ENCODE results near the gene ITPK1.
"Not testable (repeated sequence)": the region's sequence is repeated elsewhere in the genome, so short reads cannot be mapped to it uniquely, and the experiment has no call there.

ITPK1 gene

DNA sequence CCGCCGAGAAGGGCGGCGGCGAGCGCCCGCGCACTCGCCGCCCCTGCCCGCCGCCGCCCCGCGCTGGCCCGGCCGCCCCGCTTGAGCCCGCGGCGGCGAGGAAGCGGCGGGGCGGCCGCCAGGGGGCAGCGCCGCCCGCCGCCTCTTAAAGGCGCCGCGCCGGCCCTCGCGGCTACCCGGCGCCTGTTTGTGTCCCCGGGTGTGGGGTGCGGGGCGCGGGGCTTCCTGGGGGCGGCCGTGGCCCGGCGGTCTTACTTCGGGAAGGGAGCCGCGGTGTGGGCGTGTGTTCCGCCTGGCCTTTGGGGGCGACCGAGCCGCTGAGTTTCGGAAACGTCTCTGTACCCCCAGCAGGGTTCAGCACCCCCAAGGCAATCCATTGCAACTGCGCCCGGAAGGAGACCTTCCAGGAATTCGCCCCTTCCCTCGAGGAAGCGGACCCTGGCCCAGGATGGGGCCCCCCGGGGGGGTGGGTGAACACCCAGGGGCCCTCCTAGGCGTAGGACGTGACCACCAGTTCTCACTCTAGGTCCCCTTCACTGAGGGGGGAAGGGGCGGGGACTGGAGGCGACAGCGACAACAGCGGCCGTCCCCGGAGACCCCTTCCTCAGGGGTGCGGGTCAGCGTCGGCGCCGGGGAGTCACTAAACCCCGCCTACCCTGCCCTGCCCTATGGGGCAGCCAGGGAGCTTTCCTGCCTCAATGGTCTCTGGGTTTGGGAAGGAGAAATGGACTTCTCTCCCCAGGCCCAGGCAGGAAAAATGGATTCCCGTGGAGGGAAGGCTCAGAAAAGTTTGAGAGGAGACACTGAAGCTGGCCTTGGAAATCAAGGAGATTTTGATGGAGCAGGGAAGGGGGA lies at the start of gene ITPK1:
ITPK1 (minus strand) TSS at position 105 of the 855 bp plus-strand sequence. CDS start 762 bp downstream, outside the sequence.
- in situ Hi-C loops (cut with MboI; ENCODE audit: low pct_unique_long_range_greater_than_20kb, low sequenced_read_pairs) = no loop called here
- DNase-seq = peak; percentile 53

DNA sequence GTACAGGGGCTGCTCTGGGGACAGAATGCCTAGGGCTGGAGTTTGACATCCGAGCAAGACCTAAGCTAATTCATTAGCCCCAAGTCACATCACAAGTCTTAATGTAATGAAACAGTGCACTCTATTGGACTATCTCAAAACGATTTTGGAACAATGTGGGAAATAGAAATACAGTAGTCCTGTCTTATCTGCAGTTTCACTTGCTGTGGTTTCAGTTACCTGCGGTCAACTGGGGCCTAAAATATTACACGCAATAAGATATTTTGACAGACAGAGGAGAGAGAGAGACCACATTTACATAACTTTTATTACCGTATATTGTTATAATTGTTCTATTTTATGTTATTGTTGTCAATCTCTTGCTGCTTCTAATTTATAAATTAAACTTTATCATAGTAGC lies 47.8 kb upstream of the ITPK1 start:
- in situ Hi-C loops (cut with MboI; ENCODE audit: low pct_unique_long_range_greater_than_20kb, low sequenced_read_pairs) = no loop called here
- DNase-seq = no peak

GRCh38 chr14:93161411-93161940 lies 45.8 kb upstream of the ITPK1 start:
- DNase-seq = no peak

DNA sequence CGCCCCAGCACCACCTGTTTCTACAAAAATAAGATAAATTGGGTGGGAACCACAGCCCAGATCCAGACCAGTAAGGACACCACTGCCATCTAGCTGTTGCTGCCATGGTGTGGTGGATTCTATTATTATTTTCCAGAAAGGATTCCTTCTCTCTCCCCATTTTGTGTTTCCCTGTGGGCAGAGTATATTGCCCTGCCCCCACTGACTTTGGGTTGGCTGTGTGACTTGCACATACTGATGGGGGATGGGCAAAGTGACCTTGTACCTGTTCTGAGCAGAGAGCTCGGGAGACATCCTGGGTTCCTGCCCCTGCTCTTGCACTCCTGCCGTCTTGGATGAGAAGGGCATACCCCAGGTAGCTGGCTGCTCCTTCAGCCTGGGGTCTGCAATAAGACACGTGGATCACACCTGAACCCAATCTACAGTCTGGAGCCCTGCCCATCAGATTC lies 44.7 kb upstream of the ITPK1 start:
- peak; percentile 37 for DNase-seq
- in situ Hi-C loops (cut with MboI; ENCODE audit: low pct_unique_long_range_greater_than_20kb, low sequenced_read_pairs) = no loop called here

More at GRCh38 chr14:93161411-93161940, 45.8 kb upstream of the ITPK1 start:
- in situ Hi-C loops (cut with MboI; ENCODE audit: low pct_unique_long_range_greater_than_20kb, low sequenced_read_pairs) = no loop called here

- in situ Hi-C loops (cut with MboI; ENCODE audit: low pct_unique_long_range_greater_than_20kb, low sequenced_read_pairs) = not testable (repeated sequence)
- peak; percentile 41 for DNase-seq
Measured at GRCh38 chr14:93159625-93160352, 44.1 kb upstream of the ITPK1 start.

DNA sequence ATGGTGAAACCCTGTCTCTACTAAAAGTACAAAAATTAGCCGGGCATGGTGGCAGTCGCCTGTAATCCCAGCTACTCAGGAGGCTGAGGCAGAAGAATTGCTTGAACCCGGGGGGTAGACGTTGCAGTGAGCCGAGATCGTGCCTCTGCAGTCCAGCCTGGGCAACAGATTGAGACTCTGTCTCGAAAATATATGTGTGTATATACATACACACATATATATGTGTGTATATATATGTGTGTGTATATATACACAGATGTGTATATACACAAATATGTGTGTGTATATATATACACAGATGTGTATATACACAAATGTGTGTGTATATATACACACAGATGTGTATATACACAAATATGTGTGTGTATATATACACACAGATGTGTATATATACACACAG lies 42.6 kb upstream of the ITPK1 start:
- in situ Hi-C loops (cut with MboI; ENCODE audit: low pct_unique_long_range_greater_than_20kb, low sequenced_read_pairs) = not testable (repeated sequence)
- DNase-seq = peak; percentile 34

DNA sequence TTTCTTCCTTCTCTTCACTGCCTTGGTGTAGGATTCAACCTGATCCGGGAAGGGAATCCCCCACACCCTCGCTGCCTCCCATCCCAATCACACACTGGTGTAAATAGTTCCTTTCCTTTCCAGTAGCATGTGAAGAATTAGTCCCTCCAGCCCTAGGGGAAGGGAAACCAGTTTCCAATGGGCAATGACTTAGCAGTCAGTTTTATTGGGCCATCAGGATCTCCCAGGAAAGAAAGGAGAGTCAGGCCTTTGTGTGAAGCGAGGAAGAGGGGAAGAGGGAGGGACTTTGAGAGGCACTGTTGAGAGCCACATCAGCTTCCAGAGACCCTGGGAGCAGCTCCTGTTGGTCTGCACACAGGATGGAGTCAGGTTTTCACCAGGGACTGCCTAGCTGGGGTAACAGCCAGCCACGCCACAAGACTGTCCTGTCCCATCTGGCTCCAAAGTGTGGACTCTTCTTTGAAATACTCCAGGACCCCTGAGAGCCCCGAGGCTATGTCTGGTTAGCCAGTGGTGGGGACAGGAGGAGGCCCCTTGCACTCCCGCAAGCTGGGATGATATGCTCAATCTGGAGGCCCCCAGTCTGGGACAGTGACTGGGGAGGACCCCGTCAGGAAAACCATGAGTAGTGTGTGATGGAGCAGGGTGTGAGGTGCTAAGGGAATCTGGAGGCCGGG lies 41.1 kb upstream of the ITPK1 start:
- DNase-seq = no peak
- in situ Hi-C loops (cut with MboI; ENCODE audit: low pct_unique_long_range_greater_than_20kb, low sequenced_read_pairs) = no loop called here

GRCh38 chr14:93155667-93156066 lies 39.9 kb upstream of the ITPK1 start:
- in situ Hi-C loops (cut with MboI; ENCODE audit: low pct_unique_long_range_greater_than_20kb, low sequenced_read_pairs) = no loop called here
- DNase-seq = no peak

- no peak for DNase-seq
- in situ Hi-C loops (cut with MboI; ENCODE audit: low pct_unique_long_range_greater_than_20kb, low sequenced_read_pairs) = no loop called here
Measured at GRCh38 chr14:93153121-93153520, 37.4 kb upstream of the ITPK1 start.

DNA sequence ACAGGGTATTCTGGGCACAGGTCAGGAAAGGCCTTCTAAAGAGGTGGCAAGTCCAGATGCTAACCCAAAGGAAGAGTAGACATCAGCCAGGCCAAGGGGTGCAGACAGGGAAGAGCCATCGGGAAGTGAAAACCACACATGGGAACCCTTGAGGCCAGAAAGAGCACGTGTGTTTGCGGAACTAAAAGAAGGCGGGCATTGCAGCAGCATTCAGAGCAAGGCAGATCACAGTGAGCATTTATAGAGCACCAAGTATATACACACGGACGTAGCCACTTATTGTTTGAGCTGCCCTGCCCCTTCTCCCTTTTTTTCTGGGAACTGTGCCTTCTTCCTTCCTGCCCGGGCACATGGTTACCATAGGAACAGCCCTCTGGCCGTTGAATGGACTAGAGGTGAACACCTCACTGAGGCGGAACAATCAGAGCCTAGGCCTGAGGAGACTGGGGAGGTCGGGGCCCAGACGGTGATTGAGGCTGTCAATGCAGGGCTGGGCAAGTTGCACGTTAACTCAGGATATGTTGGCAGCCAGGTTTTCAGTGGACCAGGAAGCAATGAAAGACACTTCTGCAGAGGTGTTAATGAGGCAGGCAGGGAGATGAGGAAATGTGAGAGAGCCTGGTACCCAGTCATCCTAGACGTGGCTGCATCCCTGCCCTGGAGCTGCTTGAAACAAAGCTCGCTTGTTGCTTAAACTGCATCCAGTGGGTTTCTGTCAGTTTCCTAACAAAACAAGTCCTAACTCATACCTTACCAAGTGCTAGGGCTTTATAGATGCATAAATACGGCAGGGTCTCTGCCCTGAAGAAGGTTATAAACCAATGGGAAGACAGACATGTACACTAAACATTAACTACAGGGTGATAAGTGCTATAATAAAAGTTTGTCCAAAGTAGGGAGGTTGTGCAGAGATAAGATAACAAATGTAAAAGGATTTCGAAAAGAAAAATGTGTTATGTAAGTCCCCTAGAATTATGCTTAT lies 34.8 kb upstream of the ITPK1 start:
- in situ Hi-C loops (cut with MboI; ENCODE audit: low pct_unique_long_range_greater_than_20kb, low sequenced_read_pairs) = no loop called here

DNA sequence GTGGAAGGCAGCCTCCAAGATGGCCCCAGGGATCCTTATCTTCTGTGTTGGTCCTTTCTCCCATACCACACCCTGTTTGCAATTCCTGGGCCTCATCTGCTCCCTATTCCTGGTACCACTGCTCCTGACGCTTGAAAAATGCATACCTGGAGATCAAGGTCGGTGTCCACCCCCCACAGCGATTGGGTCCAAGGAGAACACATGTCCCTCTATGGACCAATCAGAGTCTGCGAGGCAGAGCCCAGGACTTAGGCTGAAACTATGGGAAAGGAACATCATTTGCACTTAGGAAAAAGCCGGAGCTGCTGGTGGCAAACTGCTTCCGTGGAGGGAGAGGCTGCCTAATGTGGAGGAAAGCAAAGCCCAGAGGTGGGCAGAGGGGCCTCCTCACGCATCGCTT lies 33.3 kb upstream of the ITPK1 start:
- no peak for DNase-seq
- in situ Hi-C loops (cut with MboI; ENCODE audit: low pct_unique_long_range_greater_than_20kb, low sequenced_read_pairs) = no loop called here

More for the DNA sequence above, 34.8 kb upstream of the ITPK1 start:
- DNase-seq = no peak

DNA sequence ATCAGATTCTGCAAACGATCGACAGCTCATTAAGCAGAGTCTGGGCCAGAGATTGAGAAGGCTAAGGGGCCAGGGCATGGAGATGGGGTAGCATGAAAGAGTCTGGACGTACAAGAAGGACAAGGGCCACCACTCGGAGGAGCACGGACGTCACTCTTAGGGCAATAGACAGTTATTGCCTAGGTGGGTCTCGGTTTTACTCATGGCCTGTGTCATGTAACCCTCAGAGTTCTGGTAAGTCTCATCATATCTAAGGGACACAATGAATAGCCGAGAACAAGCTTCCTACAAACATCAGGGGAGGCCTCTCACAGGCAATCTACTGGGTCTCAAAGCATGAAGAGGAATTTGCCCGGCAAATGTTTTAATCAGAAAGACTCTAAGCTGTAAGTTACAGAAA lies 30.4 kb upstream of the ITPK1 start:
- in situ Hi-C loops (cut with MboI; ENCODE audit: low pct_unique_long_range_greater_than_20kb, low sequenced_read_pairs) = no loop called here
- no peak for DNase-seq

DNA sequence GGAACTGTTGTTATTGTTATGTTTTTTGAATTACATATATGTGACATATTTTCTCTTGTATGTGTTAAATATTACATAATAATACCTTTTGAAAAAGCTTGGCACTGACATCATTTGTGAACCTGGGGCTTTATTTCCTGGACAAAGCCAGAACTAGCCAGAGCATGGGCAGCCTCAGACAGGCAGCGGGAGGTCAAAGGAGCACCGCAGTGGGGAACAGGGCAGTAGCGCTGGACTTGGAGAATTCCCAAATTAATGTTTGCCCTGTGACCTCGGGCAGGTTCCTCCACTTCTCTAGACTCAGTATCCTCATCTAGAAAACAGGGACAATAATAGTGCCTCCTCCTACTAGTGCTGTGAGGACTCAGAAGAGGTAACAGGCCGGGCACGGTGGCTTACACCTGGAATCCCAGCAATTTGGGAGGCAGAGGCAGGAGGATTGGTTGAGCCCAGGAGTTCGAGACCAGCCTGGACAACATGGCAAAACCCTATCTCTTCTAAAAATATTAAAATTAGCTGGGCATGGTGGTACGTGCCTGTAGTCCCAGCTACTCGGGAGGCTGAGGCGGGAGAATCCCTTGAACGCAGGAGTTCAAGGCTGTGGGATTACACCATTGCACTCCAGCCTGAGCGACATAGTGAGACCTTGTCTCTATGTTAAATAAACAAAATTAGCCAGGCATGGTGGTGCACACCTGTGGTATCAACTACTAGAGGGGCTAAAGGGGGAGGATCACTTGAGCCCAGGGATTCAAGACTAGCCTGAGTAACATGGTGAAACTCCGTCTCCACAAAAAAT lies 27.3 kb upstream of the ITPK1 start:
- in situ Hi-C loops (cut with MboI; ENCODE audit: low pct_unique_long_range_greater_than_20kb, low sequenced_read_pairs) = no loop called here
- DNase-seq = no peak

DNA sequence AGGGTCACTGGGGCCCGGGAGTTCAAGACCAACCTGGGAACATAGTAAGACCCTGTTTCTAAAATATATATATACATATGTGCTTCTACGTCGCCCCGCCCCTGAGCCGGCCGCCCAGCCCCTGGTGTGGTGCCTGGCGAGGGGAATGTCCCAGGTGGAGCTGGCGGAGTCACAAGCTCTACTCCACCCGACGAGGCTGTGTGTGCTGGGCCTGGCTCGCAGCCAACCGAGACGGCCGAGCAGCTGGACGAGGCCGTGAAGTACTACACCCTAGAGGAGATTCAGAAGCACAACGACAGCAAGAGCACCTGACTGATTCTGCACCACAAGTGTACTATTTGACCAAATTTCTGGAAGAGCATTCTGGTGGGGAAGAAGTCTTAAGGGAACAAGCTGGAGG lies 22.1 kb upstream of the ITPK1 start:
- DNase-seq = no peak
- in situ Hi-C loops (cut with MboI; ENCODE audit: low pct_unique_long_range_greater_than_20kb, low sequenced_read_pairs) = no loop called here

DNA sequence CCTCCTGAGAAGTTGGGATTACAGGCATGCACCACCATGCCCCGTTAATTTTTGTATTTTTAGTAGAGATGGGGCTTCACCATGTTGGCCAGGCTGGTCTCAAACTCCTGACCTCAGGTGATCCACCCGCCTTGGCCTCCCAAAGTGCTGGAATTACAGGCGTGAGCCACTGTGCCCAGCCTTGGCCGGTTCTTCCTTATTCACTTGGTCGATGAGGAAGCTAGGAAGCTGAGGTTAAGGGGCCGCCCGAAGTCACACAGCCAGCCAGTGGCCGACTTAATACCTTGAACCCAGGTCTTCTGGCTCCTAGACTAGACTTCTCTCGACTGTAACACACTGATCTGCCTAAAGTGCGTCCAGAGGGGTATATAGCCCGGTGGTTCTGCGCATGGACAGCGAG lies 20.8 kb upstream of the ITPK1 start:
- DNase-seq; in situ Hi-C loops (cut with MboI; ENCODE audit: low pct_unique_long_range_greater_than_20kb, low sequenced_read_pairs): not testable (repeated sequence)

GRCh38 chr14:93136009-93136408 lies 20.3 kb upstream of the ITPK1 start:
- in situ Hi-C loops (cut with MboI; ENCODE audit: low pct_unique_long_range_greater_than_20kb, low sequenced_read_pairs) = no loop called here

GRCh38 chr14:93135399-93135798 lies 19.7 kb upstream of the ITPK1 start:
- in situ Hi-C loops (cut with MboI; ENCODE audit: low pct_unique_long_range_greater_than_20kb, low sequenced_read_pairs) = no loop called here
- DNase-seq = no peak

More at GRCh38 chr14:93136009-93136408, 20.3 kb upstream of the ITPK1 start:
- no peak for DNase-seq

DNA sequence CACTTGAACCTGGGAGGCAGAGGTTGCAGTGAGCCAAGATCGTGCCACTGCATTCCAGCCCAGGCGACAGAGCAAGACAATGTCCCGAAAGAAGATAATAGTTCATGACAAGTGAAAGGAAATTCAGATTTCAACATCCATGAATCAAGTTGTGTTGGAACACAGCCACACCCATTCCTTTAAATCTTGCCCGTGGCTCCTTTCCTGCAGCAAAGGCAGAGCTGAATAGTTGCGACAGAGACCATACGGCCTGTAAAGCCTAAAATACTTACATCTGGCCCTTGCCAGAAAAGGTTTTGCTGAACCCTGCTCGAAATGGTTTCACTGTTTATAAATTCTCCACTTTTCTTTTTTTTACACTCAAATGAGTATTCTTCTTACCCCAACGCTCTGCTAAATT lies 17.7 kb upstream of the ITPK1 start:
- DNase-seq = no peak
- in situ Hi-C loops (cut with MboI; ENCODE audit: low pct_unique_long_range_greater_than_20kb, low sequenced_read_pairs) = no loop called here

Data from KBM-7 (cell line).